ENCODE measurements around the gene TMEM218. TPM values are rescaled to one million over a fixed set of nuclear protein-coding genes. Genes with fewer than 3 reads are reported as not detected.

Gene TMEM218
- total and polyA plus RNA-seq, 10 of the 15 experiments (the other 5 are each of a cell fraction or from before 2014, with no cell fraction given): 11.2 to 50.3 (median 28.8) TPM

DNA sequence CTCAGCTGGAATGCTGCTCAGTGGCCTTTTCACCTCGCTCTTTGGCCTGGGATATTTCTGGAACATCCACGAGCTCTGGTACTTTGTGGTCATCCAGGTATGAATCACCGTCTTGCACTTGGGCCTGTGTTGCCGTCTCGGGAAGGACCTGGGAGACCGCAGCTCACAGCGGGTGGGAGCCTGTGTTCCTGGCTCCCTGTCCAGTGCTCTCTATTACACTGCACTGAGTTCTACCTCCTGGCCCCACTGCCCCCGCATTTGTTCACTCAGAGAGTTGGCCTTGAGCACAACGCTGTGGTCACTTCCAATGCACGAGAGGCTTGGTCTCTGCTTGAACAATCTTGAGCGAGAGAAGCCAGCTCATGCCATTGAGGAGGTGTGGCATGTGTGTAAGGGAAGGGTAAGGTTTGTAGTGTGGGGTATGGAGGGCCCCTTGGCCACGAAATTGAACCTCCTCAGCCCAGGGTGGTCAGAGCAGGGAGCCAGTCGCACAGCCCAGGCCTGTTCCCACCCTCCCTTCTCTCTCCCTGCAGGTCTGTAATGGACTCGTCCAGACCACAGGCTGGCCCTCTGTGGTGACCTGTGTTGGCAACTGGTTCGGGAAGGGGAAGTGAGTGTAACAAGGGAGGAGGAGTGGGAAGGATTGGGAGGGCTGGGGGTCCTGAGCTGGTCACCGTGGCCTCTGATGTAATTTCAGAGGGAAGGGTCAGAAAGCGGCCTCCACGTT is 32.1 kb downstream of the TMEM218 start (continued):
- no peak for TF ChIP-seq ZNF687 (IDR thresholded peaks at IDR 0.05)

GRCh38 chr11:125078516-125079140 is 32.8 kb downstream of the TMEM218 start:
- Histone ChIP-seq H3K9me3 (replicated peaks; ENCODE audit: control insufficient read depth, insufficient read depth, low read length) (no peaks in the 10 kb centered on the region), H3K4me3 (no peak overlapping the region), H3K9ac (ENCODE audit: control insufficient read depth, insufficient read depth, low read length) (no peak overlapping the region), H3K4me1 (ENCODE audit: control insufficient read depth, insufficient read depth, low read length) (peaks cover 6% of the 10 kb centered on the region), H3K4me2 (ENCODE audit: control insufficient read depth, insufficient read depth) (no peak overlapping the region), H2AFZ (ENCODE audit: control insufficient read depth, low read depth, low read length) (no peak overlapping the region), H3K27me3 (replicated peaks in 1 of 2; ENCODE audit: control insufficient read depth in 2 of 2, insufficient read depth in 2 of 2, low read length in 1 of 2) (no peaks in the 10 kb centered on the region), H4K20me1 (ENCODE audit: control insufficient read depth, insufficient read depth) (no peaks in the 10 kb centered on the region), H3K79me2 (ENCODE audit: control insufficient read depth, insufficient read depth, low read length) (no peaks in the 10 kb centered on the region), H3K36me3 (ENCODE audit: control insufficient read depth in 2 of 2, insufficient read depth in 2 of 2, low read length in 1 of 2) (no peaks in the 10 kb centered on the region), H3K27ac (ENCODE audit: control insufficient read depth, insufficient read depth) (no peak overlapping the region)
- DNase-seq (ENCODE audit: low read depth, low spot score): no peak
- intact Hi-C loops (cut with micrococcal nuclease; ENCODE audit: unreplicated experiment): no loop called here
- FAIRE-seq: no peak
- ATAC-seq: no peak
- CTCF ChIA-PET: interaction anchor here (1.4 to 1.7 kb wide), 3 partner anchors 12 to 63 kb away, joined by 3 to 6 read pairs (median 5); no protein-coding TSS in a partner anchor
- SMC1A ChIA-PET (ENCODE audit: uncharacterized antibody, unreplicated experiment): interaction anchor here (3.1 kb wide), 1 partner anchor 13 kb away, joined by 12 read pairs; no protein-coding TSS in a partner anchor
- 87% methylated on average over 14 of the region's 14 CpGs for WGBS (ENCODE audit: insufficient coverage, insufficient replicate concordance, low lambda C conversion rate, missing lambda C conversion rate)
- RAD21 ChIA-PET (ENCODE audit: unreplicated experiment): interaction anchor here (1.3 kb wide), 1 partner anchor 33 kb away, joined by 5 read pairs; the partner anchor contains the start of gene TMEM218
- POLR2A ChIA-PET: interaction anchor here (1.3 kb wide), 1 partner anchor 33 kb away, joined by 3 read pairs; the partner anchor contains the start of gene TMEM218
- BruUV-seq (replicated peaks): no TSS peak
- in situ Hi-C loops (cut with MboI): no loop called here
- TF ChIP-seq ASH2L (IDR thresholded peaks at IDR 0.05; ENCODE audit: borderline replicate concordance, low read depth): no peak
- TF ChIP-seq SREBF2 (IDR thresholded peaks at IDR 0.05; ENCODE audit: low read length): no peak
- TF ChIP-seq PAX5 (IDR thresholded peaks at IDR 0.05; ENCODE audit: borderline replicate concordance, low read depth, low read length): no peak
- no peak for TF ChIP-seq SP1 (IDR thresholded peaks at IDR 0.05; ENCODE audit: low read depth, low read length)
- TF ChIP-seq BACH1 (IDR thresholded peaks at IDR 0.05; ENCODE audit: borderline replicate concordance): no peak
- TF ChIP-seq ZSCAN29 (IDR thresholded peaks at IDR 0.05): no peak
- no peak for TF ChIP-seq GABPA (IDR thresholded peaks at IDR 0.05; ENCODE audit: low read depth)
- TF ChIP-seq HDGF (IDR thresholded peaks at IDR 0.05): no peak
- TF ChIP-seq, protein P1, sequence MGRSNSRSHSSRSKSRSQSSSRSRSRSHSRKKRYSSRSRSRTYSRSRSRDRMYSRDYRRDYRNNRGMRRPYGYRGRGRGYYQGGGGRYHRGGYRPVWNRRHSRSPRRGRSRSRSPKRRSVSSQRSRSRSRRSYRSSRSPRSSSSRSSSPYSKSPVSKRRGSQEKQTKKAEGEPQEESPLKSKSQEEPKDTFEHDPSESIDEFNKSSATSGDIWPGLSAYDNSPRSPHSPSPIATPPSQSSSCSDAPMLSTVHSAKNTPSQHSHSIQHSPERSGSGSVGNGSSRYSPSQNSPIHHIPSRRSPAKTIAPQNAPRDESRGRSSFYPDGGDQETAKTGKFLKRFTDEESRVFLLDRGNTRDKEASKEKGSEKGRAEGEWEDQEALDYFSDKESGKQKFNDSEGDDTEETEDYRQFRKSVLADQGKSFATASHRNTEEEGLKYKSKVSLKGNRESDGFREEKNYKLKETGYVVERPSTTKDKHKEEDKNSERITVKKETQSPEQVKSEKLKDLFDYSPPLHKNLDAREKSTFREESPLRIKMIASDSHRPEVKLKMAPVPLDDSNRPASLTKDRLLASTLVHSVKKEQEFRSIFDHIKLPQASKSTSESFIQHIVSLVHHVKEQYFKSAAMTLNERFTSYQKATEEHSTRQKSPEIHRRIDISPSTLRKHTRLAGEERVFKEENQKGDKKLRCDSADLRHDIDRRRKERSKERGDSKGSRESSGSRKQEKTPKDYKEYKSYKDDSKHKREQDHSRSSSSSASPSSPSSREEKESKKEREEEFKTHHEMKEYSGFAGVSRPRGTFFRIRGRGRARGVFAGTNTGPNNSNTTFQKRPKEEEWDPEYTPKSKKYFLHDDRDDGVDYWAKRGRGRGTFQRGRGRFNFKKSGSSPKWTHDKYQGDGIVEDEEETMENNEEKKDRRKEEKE (IDR thresholded peaks at IDR 0.05): no peak
- TF ChIP-seq, protein P2, sequence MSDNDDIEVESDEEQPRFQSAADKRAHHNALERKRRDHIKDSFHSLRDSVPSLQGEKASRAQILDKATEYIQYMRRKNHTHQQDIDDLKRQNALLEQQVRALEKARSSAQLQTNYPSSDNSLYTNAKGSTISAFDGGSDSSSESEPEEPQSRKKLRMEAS (IDR thresholded peaks at IDR 0.05; ENCODE audit: low read depth, low read length): no peak
- no peak for TF ChIP-seq ZZZ3 (IDR thresholded peaks at IDR 0.05; ENCODE audit: control insufficient read depth, insufficient read length, low read depth)
- no peak for TF ChIP-seq STAT3 (IDR thresholded peaks at IDR 0.05; ENCODE audit: low read depth, low read length)
